Measurements from ENCODE around the gene KRCC1. TPM values are rescaled to one million over a fixed set of nuclear protein-coding genes. Genes with fewer than 3 reads are reported as not detected.
"Not testable (repeated sequence)": the region's sequence is repeated elsewhere in the genome, so short reads cannot be mapped to it uniquely, and the experiment has no call there.

Gene KRCC1
- total RNA-seq, 1 donor from 2014 or later: 13.5 TPM

DNA sequence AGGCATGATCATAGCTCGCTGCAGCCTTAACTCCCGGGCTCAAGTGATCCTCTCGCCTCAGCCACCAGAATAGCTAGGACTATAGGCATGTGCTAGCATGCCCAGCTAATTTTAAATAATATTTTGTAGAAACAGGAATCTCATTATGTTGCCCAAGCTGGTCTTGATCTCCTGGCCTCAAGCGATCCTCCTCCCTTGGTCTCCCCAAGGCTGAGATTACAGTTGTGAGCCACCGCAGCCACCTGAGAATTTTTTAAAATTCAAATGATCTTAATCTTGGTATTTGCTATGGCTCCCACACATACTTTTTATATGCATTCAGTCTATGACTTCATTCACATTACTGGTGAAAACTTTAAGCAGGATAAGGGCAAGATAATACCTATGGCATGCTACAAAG, 13.1 kb downstream of the KRCC1 start:
- no peak for DNase-seq (ENCODE audit: low read depth, low spot score)

GRCh38 chr2:88038263-88039105, 17.1 kb downstream of the KRCC1 start:
- DNase-seq (ENCODE audit: low read depth, low spot score): no peak

- no peak for DNase-seq (ENCODE audit: low read depth, low spot score)
These were observed 19.0 kb downstream of the KRCC1 start for GRCh38 chr2:88036606-88037005.

GRCh38 chr2:88036182-88036581, 19.4 kb downstream of the KRCC1 start:
- no peak for DNase-seq (ENCODE audit: low read depth, low spot score)

GRCh38 chr2:88032070-88032702, 23.4 kb downstream of the KRCC1 start:
- no peak for DNase-seq (ENCODE audit: low read depth, low spot score)

DNA sequence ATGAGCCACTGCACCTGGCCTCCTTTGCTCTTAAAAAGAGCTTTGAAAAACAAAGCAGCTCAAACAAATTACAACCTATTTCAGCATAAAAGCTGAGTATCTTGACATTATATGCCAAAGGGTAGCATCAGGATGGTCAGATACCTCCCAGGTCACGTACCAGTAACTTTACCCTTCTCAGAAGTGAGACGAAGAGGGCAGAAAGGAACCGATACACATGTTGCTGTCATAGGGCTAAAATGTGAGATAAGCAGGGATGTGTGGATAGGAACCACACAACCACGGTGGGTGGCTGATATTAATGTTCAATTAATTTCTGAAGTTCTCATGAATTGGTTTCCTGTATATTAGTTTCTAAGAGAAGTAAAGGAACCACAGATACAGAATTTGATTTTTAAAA, 26.7 kb downstream of the KRCC1 start:
- no peak for DNase-seq (ENCODE audit: low read depth, low spot score)

DNA sequence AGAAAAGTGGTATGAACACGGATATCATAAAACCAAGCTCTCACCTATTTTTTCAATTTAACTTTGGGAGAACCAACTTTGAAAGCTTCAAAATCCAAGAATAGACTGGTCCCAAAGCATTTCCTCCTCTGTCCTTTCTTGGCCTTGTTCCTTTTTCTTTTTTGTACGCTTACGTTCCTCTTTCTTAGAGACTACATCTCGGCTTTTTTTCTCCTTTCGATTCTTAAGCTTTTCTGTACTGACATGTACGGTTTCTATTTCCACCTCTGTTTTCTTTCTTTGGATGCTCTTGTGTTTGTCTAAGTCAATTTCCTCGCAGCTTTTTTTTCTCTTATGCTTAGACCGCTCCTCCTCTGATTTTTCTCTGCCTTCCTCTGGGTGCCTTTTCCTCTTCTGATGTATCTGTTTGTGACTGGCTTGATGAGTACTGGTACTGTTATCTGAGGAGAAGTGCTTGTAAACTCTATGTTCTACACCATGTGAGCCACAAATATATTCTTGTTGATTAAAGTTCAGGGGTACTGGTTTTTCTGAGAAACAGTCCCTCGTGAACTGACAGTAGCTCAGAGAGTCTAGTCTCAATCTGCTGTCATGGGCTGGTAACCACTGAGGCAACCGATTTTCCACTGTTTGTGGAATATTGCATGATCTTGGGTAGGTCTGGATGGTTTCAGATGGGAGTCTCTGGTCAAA, 27.7 kb downstream of the KRCC1 start:
- DNase-seq (ENCODE audit: low read depth, low spot score): no peak

DNA sequence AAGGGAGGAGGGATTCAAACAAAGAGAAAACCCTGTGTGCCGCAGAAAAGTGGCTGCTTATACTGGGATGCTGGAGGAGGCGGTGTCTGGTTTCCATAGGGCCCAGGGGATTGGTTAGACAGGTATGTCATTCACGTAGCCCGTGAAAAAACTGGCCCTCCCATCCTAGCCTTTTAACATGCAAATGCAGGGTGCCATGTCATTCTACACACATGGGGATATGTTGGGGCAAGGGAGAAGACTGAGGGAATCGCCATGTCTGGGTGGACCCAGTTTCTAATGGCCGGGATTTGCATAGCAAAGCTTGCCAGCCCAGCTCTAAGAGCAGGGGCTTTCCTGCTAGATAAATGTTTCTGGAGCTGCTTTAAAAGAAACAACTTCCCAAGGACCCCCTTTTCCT, 31.1 kb downstream of the KRCC1 start:
- DNase-seq (ENCODE audit: low read depth, low spot score): no peak

GRCh38 chr2:88022669-88022921, 33.0 kb downstream of the KRCC1 start:
- no peak for DNase-seq (ENCODE audit: low read depth, low spot score)

DNA sequence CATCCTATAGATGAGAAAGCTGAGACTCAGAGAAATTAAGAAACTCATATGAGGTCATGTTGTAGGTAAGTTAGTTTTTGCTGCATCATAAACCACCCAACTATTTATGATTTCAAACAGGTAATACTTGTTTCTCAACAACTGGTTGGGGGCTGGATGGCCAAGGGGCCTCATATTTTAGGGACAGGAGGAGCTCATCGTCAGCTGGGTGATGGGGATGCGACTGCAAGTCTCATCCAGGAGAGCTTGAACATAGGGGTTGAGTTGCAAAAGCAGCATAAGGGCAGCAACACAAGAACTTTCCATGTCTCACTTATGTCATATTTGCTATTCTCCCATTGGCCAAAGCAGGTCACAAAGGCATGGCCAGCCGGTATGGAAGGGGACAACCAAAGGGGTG, 35.6 kb downstream of the KRCC1 start:
- no peak for DNase-seq (ENCODE audit: low read depth, low spot score)

GRCh38 chr2:88018909-88019308, 36.7 kb downstream of the KRCC1 start:
- no peak for DNase-seq (ENCODE audit: low read depth, low spot score)

DNA sequence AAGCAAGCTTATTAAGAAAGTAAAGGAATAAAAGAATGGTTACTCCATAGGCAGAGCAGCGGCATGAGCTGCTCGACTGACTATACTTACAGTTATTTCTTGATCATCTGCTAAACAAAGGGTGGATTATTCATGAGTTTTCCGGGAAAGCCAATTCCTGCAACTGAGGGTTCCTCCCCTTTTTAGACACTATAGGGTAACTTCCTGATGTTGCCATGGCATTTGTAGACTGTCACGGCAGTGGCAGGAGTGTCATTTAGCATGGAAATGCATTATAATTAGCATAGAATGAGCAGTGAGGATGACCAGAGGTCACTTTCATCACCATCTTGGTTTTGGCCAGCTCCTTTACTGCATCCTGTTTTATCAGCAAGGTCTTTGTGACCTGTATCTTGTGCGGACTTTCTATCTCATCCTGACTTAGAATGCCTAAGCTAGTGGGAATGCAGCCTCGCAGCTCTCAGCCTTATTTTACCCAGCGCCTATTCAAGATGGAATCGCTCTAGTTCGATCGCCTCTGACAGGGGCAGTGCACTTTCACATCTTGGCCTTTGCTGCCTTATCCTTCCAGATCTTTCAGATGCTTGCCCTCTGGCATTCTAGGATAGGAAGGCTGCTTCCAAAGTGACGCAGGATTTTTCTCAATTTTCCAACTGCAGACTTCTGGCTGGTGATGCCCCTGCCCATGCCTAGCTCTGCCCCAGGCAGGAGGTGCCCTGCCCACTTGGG, 37.3 kb downstream of the KRCC1 start:
- not testable (repeated sequence) for DNase-seq (ENCODE audit: low read depth, low spot score)

DNA sequence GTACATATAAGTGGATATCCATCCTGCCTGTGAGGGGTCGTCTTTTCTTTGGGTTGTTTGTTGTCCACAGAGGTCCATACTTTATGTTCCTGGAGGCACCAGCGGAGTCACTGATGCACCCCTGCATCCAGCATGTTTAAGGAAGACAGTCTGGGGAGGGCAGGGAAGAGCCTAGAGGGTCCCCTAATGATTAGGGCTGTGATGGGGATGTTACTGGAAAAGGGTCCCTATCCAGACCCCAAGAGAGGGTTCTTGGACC, 37.9 kb downstream of the KRCC1 start:
- DNase-seq (ENCODE audit: low read depth, low spot score): not testable (repeated sequence)

GRCh38 chr2:88016960-88017779, 38.4 kb downstream of the KRCC1 start:
- DNase-seq (ENCODE audit: low read depth, low spot score): no peak

DNA sequence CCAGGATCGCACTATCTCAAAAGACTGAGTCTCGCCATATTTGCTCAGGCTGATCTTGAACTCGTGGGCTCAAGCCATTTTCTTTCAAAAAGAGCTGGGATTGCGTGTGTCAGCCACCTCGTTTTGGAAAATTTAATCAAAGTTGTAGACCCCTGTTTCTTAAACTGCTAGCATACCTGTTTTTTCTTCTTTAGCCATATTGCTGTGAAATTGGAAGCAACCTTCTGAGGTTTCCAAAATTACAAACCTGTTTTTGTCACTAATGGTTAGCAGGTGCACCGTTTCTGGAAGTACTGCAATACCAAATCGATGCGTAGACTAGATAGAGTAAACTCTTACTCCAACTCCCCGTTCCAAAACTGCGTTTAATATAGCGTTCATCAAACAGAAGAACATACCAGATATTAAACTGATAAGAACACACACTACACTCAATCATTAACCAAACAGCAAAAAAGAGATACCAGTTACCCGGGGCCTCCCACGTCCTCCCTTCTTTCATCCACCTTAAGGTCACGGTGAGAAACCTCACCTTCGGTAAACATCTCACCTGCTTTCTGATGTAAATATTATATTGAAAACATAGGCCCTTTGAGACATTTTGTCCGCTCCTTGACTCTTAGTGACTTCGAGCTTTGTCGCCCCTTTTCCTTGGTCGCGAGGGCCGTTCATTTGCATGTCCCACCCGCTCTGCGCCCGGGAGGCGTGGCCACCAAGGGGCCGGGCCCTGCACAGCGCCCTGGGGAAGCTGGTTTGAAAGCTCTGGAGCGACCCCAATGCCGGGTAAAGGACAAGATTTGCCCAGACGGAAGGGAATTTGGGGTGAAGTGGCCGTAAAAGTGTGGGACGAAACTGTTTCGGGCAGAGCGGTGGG, 39.3 kb downstream of the KRCC1 start, which contains the start of gene RNU2-63P:
Gene RNU2-63P, minus strand, starts transcription at position 462 of the 874 bp plus-strand sequence.
- DNase-seq (ENCODE audit: low read depth, low spot score): peak; percentile 41

- no peak for DNase-seq (ENCODE audit: low read depth, low spot score)
These were observed 44.6 kb downstream of the KRCC1 start for GRCh38 chr2:88011011-88011410.

DNA sequence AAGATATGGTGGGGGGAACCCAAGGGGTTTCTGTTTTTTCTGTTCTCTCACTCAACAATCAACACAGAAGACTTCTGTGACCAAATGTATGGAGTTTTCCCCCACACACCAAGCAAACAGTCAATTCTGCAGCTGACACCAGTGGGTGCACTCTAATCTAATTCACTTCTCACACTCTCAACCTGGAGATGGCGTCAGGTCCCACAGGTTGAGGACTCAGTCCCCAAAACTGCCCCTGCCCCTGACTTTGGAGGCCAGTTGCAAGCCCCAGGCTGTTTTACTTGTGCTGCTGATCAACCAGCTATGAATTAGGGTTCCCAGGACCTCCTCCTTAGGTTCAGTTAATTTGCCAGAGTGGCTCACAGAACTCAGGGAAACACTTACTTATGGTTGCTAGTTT, 45.4 kb downstream of the KRCC1 start:
- DNase-seq (ENCODE audit: low read depth, low spot score): no peak

DNA sequence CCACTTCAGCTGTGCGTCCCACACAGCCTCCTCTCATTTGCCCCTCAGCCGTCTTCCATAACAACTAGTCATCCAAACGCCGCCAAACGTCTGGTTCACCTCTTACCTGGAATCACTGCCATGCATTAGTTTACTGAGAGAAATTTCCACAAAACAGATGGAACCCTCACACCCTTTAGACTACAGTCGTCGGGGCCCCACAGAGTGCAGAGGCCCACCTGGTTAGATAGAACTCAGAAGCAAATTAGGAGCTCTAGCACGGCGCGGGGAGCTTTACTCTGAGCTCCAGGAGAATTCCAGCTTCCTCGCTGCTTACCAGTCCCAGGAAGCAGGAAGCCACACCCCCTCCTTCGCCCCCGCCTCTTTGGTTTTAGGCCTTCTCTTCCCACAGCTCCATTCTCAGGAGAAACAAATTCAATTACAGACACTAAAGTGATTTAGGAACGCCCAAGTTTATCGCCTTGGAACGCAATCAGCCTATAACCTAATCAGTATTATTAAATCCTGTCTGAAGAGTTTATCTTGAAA, 48.6 kb downstream of the KRCC1 start:
- DNase-seq (ENCODE audit: low read depth, low spot score): no peak

DNA sequence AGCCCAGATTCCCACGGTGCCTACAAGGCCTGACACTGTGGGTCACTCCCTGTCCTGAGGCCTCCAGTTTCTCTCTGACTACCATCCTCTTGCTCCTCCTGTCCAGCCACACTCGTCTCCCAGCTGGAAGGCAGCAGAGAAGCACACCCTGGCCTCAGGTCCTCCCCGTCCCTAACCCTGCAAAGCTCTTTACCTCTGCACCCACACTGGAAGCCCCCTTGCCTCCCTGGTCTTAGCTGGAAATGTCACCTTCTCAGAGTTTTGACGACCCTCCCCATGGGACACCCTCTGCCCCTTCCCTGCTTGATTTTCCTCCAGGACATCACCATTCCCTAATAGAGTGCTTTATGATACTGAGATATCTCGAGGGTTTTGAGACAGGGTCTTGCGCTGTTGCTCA, 49.8 kb downstream of the KRCC1 start:
- no peak for DNase-seq (ENCODE audit: low read depth, low spot score)
